SK-N-SH (cell line): ENCODE results near the gene SH3D21. TPM values are rescaled to one million over a fixed set of nuclear protein-coding genes. Genes with fewer than 3 reads are reported as not detected.
A peak's percentile ranks its signal among the peaks of the same experiment; 100 is the strongest.

Source experiments
- CTCF ChIA-PET: fragments of 300-600, 350-600 bp; formaldehyde crosslinking; extraction: SDS; loops from one replicate; lab custom pipeline; 2021; lab: Yijun Ruan, JAX
- POLR2A ChIA-PET: fragments of 350-600 bp; sonication (Branson Sonifier 250); formaldehyde crosslinking; extraction: SDS; loops from one replicate; lab custom pipeline; 2020; ENCODE audit warnings: antibody characterized with exemption, inconsistent platforms; lab: Yijun Ruan, JAX
- DNase-seq: peaks from one replicate; pipeline ENCODE4 v3.0.0; 2012
- H2AFZ ChIP-seq: fragments of 200-600 bp; sonication (generic); 2 replicates; pipeline ENCODE4 v1.8.1; 2016; ENCODE audit warnings: antibody characterized with exemption, mild to moderate bottlenecking, low read depth
- H3F3A ChIP-seq: fragments of 200-600 bp; sonication (generic); replicated peaks from 2 replicates; pipeline ENCODE3; 2016; ENCODE audit warnings: antibody characterized with exemption, mild to moderate bottlenecking; ENCODE audit not compliant: insufficient read depth
- H3K27ac ChIP-seq, 2 experiments: fragments of 200-500 bp in 1 of 2; fragments of 200-600 bp in 1 of 2; sonication (Bioruptor generic) in 1 of 2; sonication (generic), shearing (Covaris generic) in 1 of 2; 2 replicates each; pipeline versions ENCODE4 v1.5.1 to v1.6.1; 2014 to 2016; ENCODE audit warnings: low read depth in 2 of 2, inconsistent platforms in 1 of 2, low read length in 1 of 2, mild to moderate bottlenecking in 1 of 2, mixed read lengths in 1 of 2
- H3K27me3 ChIP-seq: fragments of 200-600 bp; sonication (generic), shearing (Covaris generic); 2 replicates; pipeline ENCODE4 v1.6.1; 2016; ENCODE audit warnings: mixed run types; ENCODE audit not compliant: insufficient read depth
- H3K36me3 ChIP-seq, 2 experiments: fragments of 200-500 bp in 1 of 2; fragments of 200-600 bp in 1 of 2; sonication (Bioruptor generic) in 1 of 2; sonication (generic) in 1 of 2; replicated peaks in 1 of 2; 2 replicates each; pipeline versions ENCODE3 to v1.5.1; 2014 to 2016; ENCODE audit warnings: low read length in 1 of 2, mild to moderate bottlenecking in 1 of 2; ENCODE audit not compliant: insufficient read depth in 2 of 2, control insufficient read depth in 1 of 2
- H3K4me1 ChIP-seq, 2 experiments: fragments of 200-500 bp in 1 of 2; fragments of 200-600 bp in 1 of 2; sonication (Bioruptor generic) in 1 of 2; sonication (generic), shearing (Covaris generic) in 1 of 2; 2 replicates each; pipeline versions ENCODE4 v1.5.1 to v1.6.1; 2014 to 2016; ENCODE audit warnings: low read depth in 1 of 2, low read length in 1 of 2, mixed run types in 1 of 2; ENCODE audit not compliant: insufficient read depth in 2 of 2, control insufficient read depth in 1 of 2
- H3K4me2 ChIP-seq: fragments of 200-600 bp; sonication (generic), shearing (Covaris generic); 2 replicates; pipeline ENCODE4 v1.6.1; 2017; ENCODE audit warnings: mixed run types
- H3K4me3 ChIP-seq, 2 experiments: fragments of 200-500 bp in 1 of 2; fragments of 200-600 bp in 1 of 2; sonication (Bioruptor generic) in 1 of 2; sonication (generic), shearing (Covaris generic) in 1 of 2; 2 replicates each; pipeline versions ENCODE4 v1.5.1 to v1.8.1; 2014 to 2016; ENCODE audit warnings: low read depth in 2 of 2, inconsistent platforms in 1 of 2, low read length in 1 of 2, mild to moderate bottlenecking in 1 of 2, mixed read lengths in 1 of 2, moderate library complexity in 1 of 2
- H3K79me2 ChIP-seq: fragments of 200-600 bp; sonication (generic); 2 replicates; pipeline ENCODE4 v1.8.1; 2017; ENCODE audit warnings: mild to moderate bottlenecking; ENCODE audit not compliant: insufficient read depth
- H3K9ac ChIP-seq: fragments of 200-600 bp; sonication (generic); 2 replicates; pipeline ENCODE4 v1.6.1; 2017; ENCODE audit warnings: mixed run types
- H3K9me2 ChIP-seq: fragments of 200-600 bp; sonication (generic); 2 replicates; pipeline ENCODE4 v1.6.1; 2017; ENCODE audit warnings: mixed run types
- H3K9me3 ChIP-seq: fragments of 200-600 bp; sonication (generic); 2 replicates; pipeline ENCODE4 v1.6.1; 2017; ENCODE audit warnings: mixed run types, mild to moderate bottlenecking, moderate library complexity
- H4K20me1 ChIP-seq: fragments of 200-600 bp; sonication (generic); 2 replicates; pipeline ENCODE4 v1.6.1; 2017; ENCODE audit warnings: mild to moderate bottlenecking, mixed run types; ENCODE audit not compliant: insufficient read depth
- EP300 ChIP-seq, 2 experiments: IDR thresholded peaks; 2 replicates each; pipeline versions ENCODE4 v1.4.0 to v1.6.1; 2012; ENCODE audit warnings: borderline replicate concordance in 1 of 2, low read depth in 1 of 2, low read length in 1 of 2
- EZH2phosphoT487 ChIP-seq: fragments of 200-600 bp; sonication (generic); IDR thresholded peaks from 2 replicates; pipeline ENCODE4 v1.6.1; 2017; ENCODE audit warnings: low read depth, mixed run types, mild to moderate bottlenecking, antibody characterized with exemption, moderate library complexity, borderline replicate concordance
- FOSL2 ChIP-seq: IDR thresholded peaks from 2 replicates; pipeline ENCODE4 v1.4.0; 2012; ENCODE audit warnings: low read depth, mild to moderate bottlenecking, moderate library complexity, borderline replicate concordance
- MAX ChIP-seq: IDR thresholded peaks from 2 replicates; pipeline ENCODE4 v1.4.0; 2012; ENCODE audit warnings: low read depth
- MXI1 ChIP-seq: IDR thresholded peaks from 2 replicates; pipeline ENCODE4 v1.6.1; 2012; ENCODE audit warnings: mild to moderate bottlenecking, low read depth, low read length, improper control_type of control experiment
- POLR2AphosphoS5 ChIP-seq: IDR thresholded peaks from 2 replicates; pipeline ENCODE4 v1.6.1; 2012; ENCODE audit warnings: low read depth, low read length
- RAD21 ChIP-seq: IDR thresholded peaks from 2 replicates; pipeline ENCODE4 v1.6.1; 2012; ENCODE audit warnings: mild to moderate bottlenecking, low read length
- RCOR1 ChIP-seq: fragments of 150-350 bp; IDR thresholded peaks from 2 replicates; pipeline ENCODE4 v1.6.1; 2017; ENCODE audit warnings: antibody characterized with exemption, low read length
- REST ChIP-seq: IDR thresholded peaks from 2 replicates; pipeline ENCODE4 v1.6.1; 2012; ENCODE audit warnings: mild to moderate bottlenecking, low read depth, low read length, moderate library complexity
- RFX5 ChIP-seq: IDR thresholded peaks from 2 replicates; pipeline ENCODE4 v1.6.1; 2012; ENCODE audit warnings: mild to moderate bottlenecking, improper control_type of control experiment, low read length
- RXRA ChIP-seq: IDR thresholded peaks from 2 replicates; pipeline ENCODE4 v1.4.0; 2012; ENCODE audit warnings: low read depth, mild to moderate bottlenecking, borderline replicate concordance
- TEAD4 ChIP-seq: IDR thresholded peaks from 2 replicates; pipeline ENCODE4 v1.4.0; 2012; ENCODE audit warnings: mild to moderate bottlenecking, borderline replicate concordance; ENCODE audit not compliant: insufficient read depth
- USF2 ChIP-seq: fragments of 150-350 bp; IDR thresholded peaks from 2 replicates; pipeline ENCODE4 v1.6.1; 2017; ENCODE audit warnings: antibody characterized with exemption, low read length, low read depth, borderline replicate concordance
- YY1 ChIP-seq: IDR thresholded peaks from 2 replicates; pipeline ENCODE4 v1.4.0; 2012; ENCODE audit warnings: low read depth, mild to moderate bottlenecking
- WGBS: methylation state at CpG from one replicate; pipeline ENCODE4 v1.1.6; 2017; ENCODE audit warnings: low lambda C conversion rate; 5-methylcytosine and 5-hydroxymethylcytosine counted together
- polyA plus RNA-seq, 3 experiments: library from polyadenylated mRNA; depleted of rRNA; stranded (reverse); fragments of >200 nt; gene quantifications; 2 replicates each; pipeline ENCODE4 v1.2.3, GENCODE V29; 2012

SH3D21 gene
- polyA plus RNA-seq, 1 of the 3 experiments (the other 2 are of a cell fraction): 1.6 TPM

- Histone ChIP-seq H3K4me3 (no peak overlapping the region), H3F3A (peaks cover 22% of the 10 kb centered on the region), H3K79me2 (peaks cover 99% of the 10 kb centered on the region), H3K36me3 (peaks cover 5 to 50% of the 10 kb centered on the region in 2 experiments), H3K27me3 (no peaks in the 10 kb centered on the region), H3K9me3 (no peaks in the 10 kb centered on the region), H3K4me1 (peaks cover 20 to 43% of the 10 kb centered on the region in 2 experiments), H3K27ac (no peak overlapping the region; a peak in 2 of 4 replicates), H3K9ac (no peak overlapping the region), H4K20me1 (no peaks in the 10 kb centered on the region), H3K9me2 (no peaks in the 10 kb centered on the region), H2AFZ (no peak overlapping the region), H3K4me2 (no peak overlapping the region)
- WGBS: 96% methylated on average over 4 of the region's 5 CpGs
- CTCF ChIA-PET: interaction anchor here (0.6 to 6.2 kb wide), 15 partner anchors 8 to 233 kb away, joined by 3 to 103 read pairs (median 4); partner anchors contain the start of genes STK40 and TRAPPC3
- no peak for DNase-seq
- POLR2A ChIA-PET: interaction anchor here (1.0 to 1.1 kb wide), 2 partner anchors 15 to 19 kb away, joined by 3 read pairs; no protein-coding TSS in a partner anchor
- TF ChIP-seq TEAD4: no peak
- TF ChIP-seq USF2: no peak
- no peak for TF ChIP-seq RCOR1
- TF ChIP-seq POLR2AphosphoS5: no peak
- TF ChIP-seq MAX: no peak
- TF ChIP-seq RFX5: no peak
- no peak for TF ChIP-seq EZH2phosphoT487
- TF ChIP-seq RAD21: no peak
- TF ChIP-seq REST: no peak
- no peak for TF ChIP-seq FOSL2
Measured at GRCh38 chr1:36367066-36367465, 60.9 kb downstream of the SH3D21 start.

GRCh38 chr1:36367798-36368197 is 61.6 kb downstream of the SH3D21 start:
- CTCF ChIA-PET: interaction anchor here (0.8 to 6.2 kb wide), 16 partner anchors 8 to 233 kb away, joined by 3 to 103 read pairs (median 8); partner anchors contain the start of genes LSM10, STK40 and TRAPPC3

More at GRCh38 chr1:36367798-36368197, 61.6 kb downstream of the SH3D21 start:
- Histone ChIP-seq H3K4me2 (no peak overlapping the region), H3K27me3 (no peaks in the 10 kb centered on the region), H3F3A (peaks cover 29% of the 10 kb centered on the region), H3K4me1 (peaks cover 24 to 51% of the 10 kb centered on the region in 2 experiments), H4K20me1 (no peaks in the 10 kb centered on the region), H3K9me3 (no peaks in the 10 kb centered on the region), H3K27ac (peak overlapping the region in 1 of 2 experiments; percentile 41; a peak in 1 of 4 replicates), H2AFZ (no peak overlapping the region), H3K4me3 (no peak overlapping the region), H3K79me2 (peaks cover 99% of the 10 kb centered on the region), H3K9ac (no peak overlapping the region)
- POLR2A ChIA-PET: interaction anchor here (1.1 kb wide), 1 partner anchor 16 kb away, joined by 3 read pairs; no protein-coding TSS in a partner anchor
- DNase-seq: no peak
- WGBS: 95% methylated on average over 4 of the region's 4 CpGs
- TF ChIP-seq MXI1 (no peak), RXRA (no peak), YY1 (no peak), EP300 (IDR thresholded peaks at IDR 0.05; ENCODE audit: borderline replicate concordance in 1 of 2, low read depth in 1 of 2, low read length in 1 of 2) (no peak)
- TF ChIP-seq, all 33 proteins: peak for 0
- Histone ChIP-seq H3K36me3 (peaks cover 0 to 43% of the 10 kb centered on the region in 2 experiments), H3K9me2 (no peaks in the 10 kb centered on the region)
